GM12801 (cell line): ENCODE data around the gene FCAMR.
A peak's percentile ranks its signal among the peaks of the same experiment; 100 is the strongest.

Experiments
- TF ChIP-seq, protein P1 (sequence below): IDR thresholded peaks from one replicate; pipeline ENCODE4 v1.5.1; 2011; ENCODE audit warnings: control low read depth; ENCODE audit not compliant: insufficient read length; ENCODE audit errors: extremely low read depth

FCAMR gene

DNA sequence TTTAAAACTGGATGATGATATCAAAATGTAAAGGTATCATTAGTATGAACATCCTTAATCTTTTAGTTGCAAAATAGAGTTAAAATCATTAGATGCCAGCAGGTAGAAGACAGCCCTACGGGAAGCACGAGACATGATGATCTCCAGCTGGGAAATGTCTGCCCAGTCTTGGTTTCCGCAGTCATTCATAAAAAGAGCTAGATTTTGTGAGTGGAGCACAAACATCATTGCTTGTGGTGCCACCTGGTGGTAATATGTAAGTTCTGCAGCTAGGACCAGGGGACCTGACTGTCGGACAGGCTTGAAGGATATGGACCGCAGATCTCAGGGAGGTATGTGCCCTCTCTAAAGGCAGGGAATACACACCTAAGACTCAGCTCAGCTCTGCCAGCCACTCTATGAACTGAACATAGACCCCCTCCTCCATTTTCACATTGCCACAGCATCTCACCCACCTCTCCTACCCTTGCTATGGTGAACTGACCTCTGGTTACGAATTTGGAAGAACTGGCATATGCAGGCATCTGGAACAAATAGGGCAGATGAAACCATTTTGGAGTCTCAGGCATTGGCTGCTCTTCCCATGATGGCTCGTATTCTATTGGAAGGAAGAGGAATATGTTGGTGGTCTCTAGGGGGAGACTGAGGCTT, 57.7 kb downstream of the FCAMR start:
- TF ChIP-seq, protein P1, sequence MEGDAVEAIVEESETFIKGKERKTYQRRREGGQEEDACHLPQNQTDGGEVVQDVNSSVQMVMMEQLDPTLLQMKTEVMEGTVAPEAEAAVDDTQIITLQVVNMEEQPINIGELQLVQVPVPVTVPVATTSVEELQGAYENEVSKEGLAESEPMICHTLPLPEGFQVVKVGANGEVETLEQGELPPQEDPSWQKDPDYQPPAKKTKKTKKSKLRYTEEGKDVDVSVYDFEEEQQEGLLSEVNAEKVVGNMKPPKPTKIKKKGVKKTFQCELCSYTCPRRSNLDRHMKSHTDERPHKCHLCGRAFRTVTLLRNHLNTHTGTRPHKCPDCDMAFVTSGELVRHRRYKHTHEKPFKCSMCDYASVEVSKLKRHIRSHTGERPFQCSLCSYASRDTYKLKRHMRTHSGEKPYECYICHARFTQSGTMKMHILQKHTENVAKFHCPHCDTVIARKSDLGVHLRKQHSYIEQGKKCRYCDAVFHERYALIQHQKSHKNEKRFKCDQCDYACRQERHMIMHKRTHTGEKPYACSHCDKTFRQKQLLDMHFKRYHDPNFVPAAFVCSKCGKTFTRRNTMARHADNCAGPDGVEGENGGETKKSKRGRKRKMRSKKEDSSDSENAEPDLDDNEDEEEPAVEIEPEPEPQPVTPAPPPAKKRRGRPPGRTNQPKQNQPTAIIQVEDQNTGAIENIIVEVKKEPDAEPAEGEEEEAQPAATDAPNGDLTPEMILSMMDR: peak; percentile 92

DNA sequence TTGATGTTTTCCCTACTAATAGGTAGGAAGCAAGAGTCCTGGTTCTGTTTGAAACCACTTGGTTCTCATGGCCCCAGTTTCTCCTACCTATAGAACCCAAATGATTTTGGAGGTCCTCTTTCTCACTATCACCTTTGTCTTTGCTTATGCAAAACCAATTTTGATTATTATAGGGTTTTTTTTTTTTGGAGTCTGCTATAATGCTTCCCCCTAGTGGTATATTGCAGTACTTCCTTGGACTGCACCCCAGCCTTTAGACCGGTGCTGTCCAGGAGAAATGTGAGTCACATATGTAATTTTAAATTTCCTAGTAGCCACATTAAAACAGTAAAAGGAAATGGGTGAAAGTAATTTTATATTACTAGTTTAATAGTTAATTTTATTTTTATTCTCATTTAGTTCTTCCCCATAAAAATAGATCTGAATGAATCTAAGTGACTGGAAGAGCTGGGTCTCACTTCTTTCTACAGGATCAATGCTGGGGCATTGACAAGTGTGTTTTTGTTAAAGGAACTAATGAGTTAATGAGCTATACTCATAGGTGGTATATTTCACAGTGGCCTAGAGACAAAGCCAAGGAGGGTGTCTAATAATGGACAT, 59.1 kb downstream of the FCAMR start:
- TF ChIP-seq, protein P1: no peak

DNA sequence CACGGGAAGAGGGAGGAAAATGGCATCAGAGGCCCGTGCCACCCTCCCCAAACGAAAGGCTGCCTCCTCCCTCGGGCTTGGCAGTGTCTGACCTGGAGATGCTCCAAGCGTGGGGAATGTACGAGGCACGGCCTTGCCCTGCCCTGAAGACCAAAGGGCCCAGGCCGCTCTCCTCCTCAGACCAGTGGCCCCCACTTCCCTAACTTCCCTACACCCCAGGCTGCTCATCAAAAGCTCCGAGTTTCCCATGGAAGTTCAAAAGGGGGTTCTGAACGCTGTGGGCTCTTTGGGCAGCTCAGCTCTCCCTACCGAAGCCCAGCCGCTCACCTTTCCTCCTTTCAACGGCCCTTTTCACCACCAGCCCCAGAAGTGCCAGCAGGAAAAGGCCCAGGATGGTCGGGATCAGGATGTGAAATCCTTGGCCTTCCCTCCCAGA, 60.4 kb downstream of the FCAMR start:
- TF ChIP-seq, protein P1: no peak

DNA sequence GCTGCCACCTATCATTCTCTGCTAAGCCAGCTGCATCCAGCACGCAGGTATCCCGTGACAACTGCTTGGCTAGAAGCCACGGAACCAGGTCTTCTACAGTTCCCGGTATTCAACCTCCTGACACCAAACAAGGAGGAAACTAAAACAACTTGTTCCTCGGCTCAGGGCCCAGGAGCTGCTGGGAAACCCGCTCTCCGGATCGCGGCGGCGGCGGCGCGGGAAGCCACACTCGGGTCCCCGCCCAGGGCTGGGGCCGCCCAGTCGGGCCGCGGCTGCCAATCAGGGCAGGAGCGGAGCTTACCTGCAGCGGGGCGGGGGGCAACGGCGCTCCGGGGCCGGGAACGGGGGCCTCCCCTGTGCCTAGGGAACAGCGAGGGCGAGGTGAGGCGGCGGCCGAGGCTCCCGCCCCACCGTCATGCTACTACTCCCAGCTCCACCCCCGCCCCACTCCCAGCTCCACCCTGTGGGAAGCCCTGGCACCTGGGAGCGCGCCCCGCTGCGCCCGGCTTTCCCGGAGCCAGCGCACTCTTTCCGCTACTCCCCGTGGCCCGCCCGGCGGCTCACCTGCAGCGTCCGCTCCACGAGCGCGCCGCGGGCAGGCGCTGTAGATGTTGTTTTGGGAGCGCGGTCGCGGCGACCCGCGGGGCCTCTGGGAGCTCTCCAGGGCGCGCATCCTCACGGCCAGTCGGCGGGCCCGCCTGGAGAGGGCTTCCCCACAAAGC, 60.9 kb downstream of the FCAMR start:
- TF ChIP-seq, protein P1: no peak

DNA sequence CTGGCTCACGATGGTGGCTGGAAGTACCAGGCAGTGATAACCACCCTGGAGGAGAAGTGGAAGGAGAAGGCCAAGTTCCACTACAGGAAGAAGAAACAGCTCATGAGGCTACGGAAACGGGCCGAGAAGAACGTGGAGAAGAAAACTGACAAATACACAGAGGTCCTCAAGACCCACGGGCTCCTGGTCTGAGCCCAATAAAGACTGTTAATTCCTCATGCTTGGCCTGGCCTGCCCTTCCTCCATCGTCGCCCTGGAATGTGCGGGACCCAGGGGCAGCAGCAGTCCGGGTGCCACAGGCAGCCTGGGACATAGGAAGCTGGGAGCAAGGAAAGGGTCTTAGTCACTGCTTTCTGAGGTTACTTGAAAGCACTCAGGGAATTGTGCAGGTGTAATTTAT, 62.2 kb downstream of the FCAMR start:
- TF ChIP-seq, protein P1: no peak
